ENCODE data around the gene NPC1. TPM values are rescaled to one million over a fixed set of nuclear protein-coding genes. Genes with fewer than 3 reads are reported as not detected.
A peak's percentile ranks its signal among the peaks of the same experiment; 100 is the strongest.

NPC1 gene
- total and polyA plus RNA-seq, 2 donors (not counting 1 experiment from before 2014, with no cell fraction given) = 36.0 to 204 TPM

DNA sequence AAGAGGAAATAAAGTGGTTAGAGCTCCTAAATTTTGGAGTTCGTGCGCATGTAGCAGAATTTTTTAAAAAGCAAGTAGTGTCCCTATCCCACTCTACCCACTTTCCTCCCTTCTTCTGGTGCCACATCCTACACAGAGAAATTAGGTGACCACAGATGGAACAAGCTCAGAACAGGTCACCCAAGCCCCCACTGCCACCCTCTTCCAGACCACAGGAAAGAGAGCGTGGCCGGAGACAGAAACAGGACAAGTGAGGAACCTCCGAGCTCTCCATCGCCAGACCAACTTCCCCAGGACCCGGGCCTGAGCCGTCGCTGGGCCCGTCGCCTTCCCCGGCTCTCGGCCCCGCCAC is 433 bp downstream of the NPC1 start:
- Histone ChIP-seq H3K9me3 (ENCODE audit: control insufficient read depth, insufficient read depth, low read depth, low read length) (no peaks in the 10 kb centered on the region), H3K4me3 (replicated peaks in 1 of 4; ENCODE audit: control extremely low read depth in 1 of 4, insufficient read depth in 1 of 4, low read depth in 3 of 4, low read length in 4 of 4) (peak overlapping the region; percentile 70 to 95 (median 88)), H2AFZ (ENCODE audit: low read length) (peak overlapping the region; percentile 29), H3K36me3 (ENCODE audit: control insufficient read depth, insufficient read depth, low read length) (no peaks in the 10 kb centered on the region), H3K4me1 (ENCODE audit: control insufficient read depth, extremely low read depth, insufficient read depth, low read length) (peaks cover 11% of the 10 kb centered on the region), H3K9ac (ENCODE audit: insufficient read depth, low read length) (peak overlapping the region; percentile 99), H4K20me1 (ENCODE audit: control insufficient read depth, extremely low read depth, insufficient read depth, low read length) (no peaks in the 10 kb centered on the region), H3K4me2 (ENCODE audit: extremely low read depth, insufficient read depth, low read length) (peak overlapping the region; percentile 92), H3K27ac (ENCODE audit: insufficient read depth, low read length) (peak overlapping the region; percentile 99), H3K27me3 (ENCODE audit: control insufficient read depth, insufficient read depth, low read length) (no peaks in the 10 kb centered on the region), H3K79me2 (ENCODE audit: control insufficient read depth, insufficient read depth, low read length) (peaks cover 24% of the 10 kb centered on the region)
- no peak for DNase-seq (ENCODE audit: low read depth in 2 of 2)
- TF ChIP-seq EZH2 (IDR thresholded peaks at IDR 0.05; ENCODE audit: low read length, missing control alignments) (no peak), CTCF (conservative IDR thresholded peaks at IDR 0.05 in 1 of 2, IDR thresholded peaks at IDR 0.05 in 1 of 2; ENCODE audit: low read depth in 1 of 2, low read length in 2 of 2) (no peak)

DNA sequence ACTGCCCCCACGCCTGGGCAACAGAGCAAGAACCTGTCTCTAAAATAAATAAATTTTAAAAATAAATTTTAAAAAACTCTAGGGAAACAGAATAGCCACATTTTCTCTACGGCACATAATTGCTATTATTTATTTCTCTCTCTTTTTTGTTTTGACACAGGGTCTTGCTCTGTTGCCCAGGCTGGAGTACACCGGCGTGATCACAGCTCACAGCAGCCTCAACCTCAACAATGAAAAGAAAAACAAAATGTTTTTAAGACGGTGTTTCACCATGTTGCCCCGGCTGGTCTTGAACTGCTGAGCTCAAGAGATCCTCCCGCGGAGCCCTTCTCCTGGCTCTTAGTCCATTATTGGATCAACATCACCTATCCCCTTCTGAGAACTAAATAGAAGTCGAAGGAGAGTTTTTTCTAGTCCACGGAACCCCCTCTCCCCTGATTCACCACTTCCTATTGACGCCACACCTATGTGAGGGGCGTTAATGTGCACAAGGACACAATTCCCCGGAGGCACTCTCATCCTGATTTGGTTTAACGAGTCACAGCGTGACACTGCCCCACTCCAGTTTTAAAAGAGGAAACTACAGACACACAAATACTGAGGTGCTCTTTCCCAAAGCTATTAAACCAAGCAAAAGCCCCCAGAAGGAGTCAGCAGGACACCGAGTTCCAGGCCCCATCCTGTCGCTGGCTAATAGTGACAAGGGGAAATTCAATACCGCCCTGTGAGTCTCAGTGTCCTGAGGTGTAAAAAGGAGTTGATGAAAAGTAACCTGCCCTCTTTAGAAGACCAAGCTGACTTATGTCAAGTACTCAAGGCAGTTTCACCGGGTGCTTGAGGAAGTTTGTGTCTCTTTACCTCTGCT is 1.1 kb downstream of the NPC1 start:
- peak overlapping the region; percentile 99 for H3K27ac ChIP-seq (ENCODE audit: insufficient read depth, low read length)
- peak overlapping the region; percentile 92 for H3K4me2 ChIP-seq (ENCODE audit: extremely low read depth, insufficient read depth, low read length)
- TF ChIP-seq EZH2 (IDR thresholded peaks at IDR 0.05; ENCODE audit: low read length, missing control alignments) (no peak), CTCF (conservative IDR thresholded peaks at IDR 0.05 in 1 of 2, IDR thresholded peaks at IDR 0.05 in 1 of 2; ENCODE audit: low read depth in 1 of 2, low read length in 2 of 2) (no peak)
- no peaks in the 10 kb centered on the region for H4K20me1 ChIP-seq (ENCODE audit: control insufficient read depth, extremely low read depth, insufficient read depth, low read length)
- no peaks in the 10 kb centered on the region for H3K36me3 ChIP-seq (ENCODE audit: control insufficient read depth, insufficient read depth, low read length)
- peaks cover 27% of the 10 kb centered on the region for H3K79me2 ChIP-seq (ENCODE audit: control insufficient read depth, insufficient read depth, low read length)
- H2AFZ ChIP-seq (ENCODE audit: low read length) = no peak overlapping the region
- H3K9ac ChIP-seq (ENCODE audit: insufficient read depth, low read length) = peak overlapping the region; percentile 99
- peaks cover 15% of the 10 kb centered on the region for H3K4me1 ChIP-seq (ENCODE audit: control insufficient read depth, extremely low read depth, insufficient read depth, low read length)
- H3K9me3 ChIP-seq (ENCODE audit: control insufficient read depth, insufficient read depth, low read depth, low read length) = no peaks in the 10 kb centered on the region
- H3K27me3 ChIP-seq (ENCODE audit: control insufficient read depth, insufficient read depth, low read length) = no peaks in the 10 kb centered on the region
- H3K4me3 ChIP-seq (replicated peaks in 1 of 4; ENCODE audit: control extremely low read depth in 1 of 4, insufficient read depth in 1 of 4, low read depth in 3 of 4, low read length in 4 of 4) = peak overlapping the region; percentile 70 to 95 (median 88)
- DNase-seq (ENCODE audit: low read depth in 2 of 2) = no peak

DNA sequence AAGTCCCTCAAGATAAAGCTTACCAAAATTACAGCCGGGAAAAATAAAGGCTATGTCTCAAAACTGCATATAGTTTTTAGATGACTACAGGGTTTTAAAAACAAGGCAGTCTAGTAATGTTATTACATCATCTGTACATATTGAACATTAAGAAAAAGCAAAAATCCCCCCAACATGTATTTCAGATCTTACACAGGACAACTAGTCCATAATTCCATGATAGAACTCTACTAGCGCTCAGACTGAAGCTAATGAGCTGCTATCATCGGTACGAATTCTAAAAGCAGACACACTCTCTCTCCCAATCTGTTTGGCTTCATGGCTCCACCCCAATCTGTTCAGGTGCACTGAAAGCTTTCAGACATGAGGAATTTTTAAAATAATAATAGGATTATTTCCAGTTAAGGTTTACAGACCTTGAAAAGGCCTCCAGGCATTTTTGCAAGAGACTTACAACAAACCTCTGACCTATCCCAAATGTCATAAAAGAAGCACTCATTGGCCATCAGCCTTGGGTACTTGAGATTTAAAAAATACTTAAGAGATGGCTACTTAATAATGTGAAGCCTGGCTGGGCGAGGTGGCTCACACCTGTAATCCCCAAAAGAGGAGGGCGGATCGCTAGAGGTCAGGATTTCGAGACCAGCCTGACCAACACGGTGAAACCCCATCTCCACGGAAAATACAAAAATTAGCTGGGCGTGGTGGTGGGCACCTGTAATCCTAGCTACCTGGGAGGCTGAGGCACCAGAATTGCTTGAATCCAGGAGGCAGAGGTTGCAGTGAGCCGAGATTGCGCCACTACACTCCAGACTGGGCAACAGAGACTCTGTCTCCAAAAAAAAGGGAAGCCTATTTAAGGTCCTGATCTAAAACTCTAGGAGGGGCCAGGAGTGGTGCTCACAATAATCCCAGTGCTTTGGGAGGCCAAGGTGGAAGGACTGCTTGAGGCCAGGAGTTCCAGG is 2.0 kb downstream of the NPC1 start:
- TF ChIP-seq EZH2 (IDR thresholded peaks at IDR 0.05; ENCODE audit: low read length, missing control alignments) (no peak), CTCF (conservative IDR thresholded peaks at IDR 0.05 in 1 of 2, IDR thresholded peaks at IDR 0.05 in 1 of 2; ENCODE audit: low read depth in 1 of 2, low read length in 2 of 2) (no peak)
- no peak overlapping the region for H3K27ac ChIP-seq (ENCODE audit: insufficient read depth, low read length)

More for the DNA sequence above, 2.0 kb downstream of the NPC1 start:
- Histone ChIP-seq H3K4me1 (ENCODE audit: control insufficient read depth, extremely low read depth, insufficient read depth, low read length) (peaks cover 17% of the 10 kb centered on the region), H2AFZ (ENCODE audit: low read length) (no peak overlapping the region), H3K9ac (ENCODE audit: insufficient read depth, low read length) (no peak overlapping the region), H3K36me3 (ENCODE audit: control insufficient read depth, insufficient read depth, low read length) (no peaks in the 10 kb centered on the region), H3K4me3 (replicated peaks in 1 of 4; ENCODE audit: control extremely low read depth in 1 of 4, insufficient read depth in 1 of 4, low read depth in 3 of 4, low read length in 4 of 4) (peak overlapping the region in 1 of 4 experiments; percentile 93), H3K79me2 (ENCODE audit: control insufficient read depth, insufficient read depth, low read length) (peaks cover 29% of the 10 kb centered on the region), H3K4me2 (ENCODE audit: extremely low read depth, insufficient read depth, low read length) (no peak overlapping the region), H3K27me3 (ENCODE audit: control insufficient read depth, insufficient read depth, low read length) (no peaks in the 10 kb centered on the region), H4K20me1 (ENCODE audit: control insufficient read depth, extremely low read depth, insufficient read depth, low read length) (no peaks in the 10 kb centered on the region), H3K9me3 (ENCODE audit: control insufficient read depth, insufficient read depth, low read depth, low read length) (no peaks in the 10 kb centered on the region)
- no peak for DNase-seq (ENCODE audit: low read depth in 2 of 2)

Measured in fibroblast of lung (primary cell).